WERI-Rb-1 (cell line): ENCODE results near the gene UBE4A.
A peak's percentile ranks its signal among the peaks of the same experiment; 100 is the strongest.

Experiments used
- DNase-seq: peaks from one replicate; pipeline ENCODE4 v3.0.0-alpha.2; 2020
- H3K27ac ChIP-seq: fragments of 250-450 bp; sonication (Bioruptor Pico); 2 replicates; pipeline ENCODE4 v1.5.1; 2020; ENCODE audit warnings: mild to moderate bottlenecking, moderate library complexity
- H3K27me3 ChIP-seq: fragments of 250-450 bp; sonication (Bioruptor Pico); 2 replicates; pipeline ENCODE4 v1.5.1; 2021; ENCODE audit warnings: mild to moderate bottlenecking, low read depth, moderate library complexity; ENCODE audit not compliant: insufficient read depth, severe bottlenecking
- H3K36me3 ChIP-seq: fragments of 250-450 bp; sonication (Bioruptor Pico); 2 replicates; pipeline ENCODE4 v1.5.1; 2020; ENCODE audit warnings: mild to moderate bottlenecking, moderate library complexity
- H3K4me3 ChIP-seq: 2 replicates; pipeline ENCODE4 v1.5.1; 2011; ENCODE audit warnings: low read depth, mild to moderate bottlenecking, control low read depth, low read length
- H3K9me3 ChIP-seq: fragments of 250-450 bp; sonication (Bioruptor Pico); 2 replicates; pipeline ENCODE4 v1.5.1; 2021; ENCODE audit warnings: mild to moderate bottlenecking, moderate library complexity; ENCODE audit not compliant: severe bottlenecking
- CTCF ChIP-seq: IDR thresholded peaks from 2 replicates; pipeline ENCODE4 v1.5.1; 2011; ENCODE audit warnings: low read depth, mild to moderate bottlenecking, control low read depth, inconsistent platforms, low read length

Gene UBE4A

GRCh38 chr11:118374729-118375128 is 15.3 kb downstream of the UBE4A start:
- peaks cover 73% of the 10 kb centered on the region for H3K36me3 ChIP-seq
- no peaks in the 10 kb centered on the region for H3K27me3 ChIP-seq
- no peak overlapping the region for H3K4me3 ChIP-seq
- H3K27ac ChIP-seq: no peak overlapping the region
- no peak for TF ChIP-seq CTCF
- DNase-seq: no peak
- no peaks in the 10 kb centered on the region for H3K9me3 ChIP-seq

- Histone ChIP-seq H3K4me3 (no peak overlapping the region), H3K27ac (no peak overlapping the region), H3K27me3 (no peaks in the 10 kb centered on the region), H3K9me3 (no peaks in the 10 kb centered on the region), H3K36me3 (peaks cover 68% of the 10 kb centered on the region)
- no peak for DNase-seq
- TF ChIP-seq CTCF: no peak
These were observed 16.6 kb downstream of the UBE4A start for GRCh38 chr11:118375978-118376377.

GRCh38 chr11:118379497-118379896 is 20.1 kb downstream of the UBE4A start:
- no peak overlapping the region for H3K27ac ChIP-seq
- H3K36me3 ChIP-seq: peaks cover 79% of the 10 kb centered on the region
- H3K27me3 ChIP-seq: no peaks in the 10 kb centered on the region
- TF ChIP-seq CTCF: no peak
- no peak for DNase-seq
- no peak overlapping the region for H3K4me3 ChIP-seq
- H3K9me3 ChIP-seq: no peaks in the 10 kb centered on the region

GRCh38 chr11:118380571-118380970 is 21.2 kb downstream of the UBE4A start:
- DNase-seq: no peak
- H3K27me3 ChIP-seq: no peaks in the 10 kb centered on the region
- no peak overlapping the region for H3K4me3 ChIP-seq
- no peak for TF ChIP-seq CTCF
- peaks cover 77% of the 10 kb centered on the region for H3K36me3 ChIP-seq
- peak overlapping the region; percentile 32 for H3K27ac ChIP-seq
- H3K9me3 ChIP-seq: no peaks in the 10 kb centered on the region

- TF ChIP-seq CTCF: no peak
- DNase-seq: no peak
- H3K27ac ChIP-seq: peak overlapping the region; percentile 9; the same call in 1 of the 2 replicates
- H3K9me3 ChIP-seq: no peaks in the 10 kb centered on the region
- no peaks in the 10 kb centered on the region for H3K27me3 ChIP-seq
- peaks cover 80% of the 10 kb centered on the region for H3K36me3 ChIP-seq
- H3K4me3 ChIP-seq: no peak overlapping the region
These were observed 23.6 kb downstream of the UBE4A start for GRCh38 chr11:118382954-118383353.

GRCh38 chr11:118383657-118384056 is 24.3 kb downstream of the UBE4A start:
- DNase-seq: no peak
- Histone ChIP-seq H3K27ac (no peak overlapping the region), H3K4me3 (no peak overlapping the region), H3K9me3 (no peaks in the 10 kb centered on the region), H3K36me3 (peaks cover 78% of the 10 kb centered on the region), H3K27me3 (no peaks in the 10 kb centered on the region)
- TF ChIP-seq CTCF: no peak
